Adrenal gland (tissue), 12 donors: Measurements from ENCODE around the gene EFEMP2. TPM values are rescaled to one million over a fixed set of nuclear protein-coding genes. Genes with fewer than 3 reads are reported as not detected.

Experiments used
- DNase-seq, 7 donors: peaks; one replicate each; pipeline ENCODE4 v3.0.0-alpha.2; 2019 to 2020
- H3K27ac ChIP-seq, 5 donors: fragments of 200-600 bp; sonication (generic) in 4 of 5; 1 replicate in 3 of 5; 2 replicates in 2 of 5; pipeline versions ENCODE4 v1.5.1 to v1.8.0; 2016 to 2020; ENCODE audit warnings: mild to moderate bottlenecking in 1 of 5
- H3K27me3 ChIP-seq: fragments of 200-600 bp; 2 replicates; pipeline ENCODE4 v1.8.0; 2021
- H3K36me3 ChIP-seq, 2 donors: fragments of 200-600 bp; replicated peaks in 1 of 2; 1 replicate in 1 of 2; 2 replicates in 1 of 2; pipeline versions ENCODE4 v1.5.1 to v1.8.0; 2018 to 2022
- H3K4me1 ChIP-seq, 2 donors: fragments of 200-600 bp; replicated peaks in 1 of 2; 1 replicate in 1 of 2; 2 replicates in 1 of 2; pipeline versions ENCODE4 v1.5.1 to v1.8.0; 2018 to 2021
- H3K4me3 ChIP-seq, 4 donors: fragments of 200-600 bp; sonication (generic) in 3 of 4; one replicate each; pipeline ENCODE4 v1.5.1; 2016 to 2018
- H3K9me3 ChIP-seq, 3 donors: fragments of 200-600 bp; sonication (generic) in 1 of 3; replicated peaks in 1 of 3; 1 replicate in 2 of 3; 2 replicates in 1 of 3; pipeline versions ENCODE4 v1.5.1 to v1.8.0; 2016 to 2021
- CTCF ChIP-seq, 6 experiments: fragments of 450-650 bp in 4 of 6; fragments of 200-600 bp in 2 of 6; sonication (generic) in 1 of 6; IDR thresholded peaks; 1 replicate in 5 of 6; 2 replicates in 1 of 6; pipeline versions ENCODE4 v1.5.1 to v1.8.0; 2016 to 2021; ENCODE audit warnings: antibody characterized with exemption in 6 of 6, mild to moderate bottlenecking in 2 of 6, moderate library complexity in 1 of 6
- POLR2A ChIP-seq, 2 donors: fragments of 450-650 bp; IDR thresholded peaks; one replicate each; pipeline ENCODE4 v1.6.1; 2017; ENCODE audit warnings: antibody characterized with exemption in 2 of 2, mild to moderate bottlenecking in 2 of 2, moderate library complexity in 1 of 2
- WGBS, 4 donors: extraction: QIAGEN DNeasy Blood & Tissue Kit in 2 of 4; methylation state at CpG; one replicate each; pipeline versions ENCODE4 v1.1.5 to v1.1.7; 2013 to 2017; 5-methylcytosine and 5-hydroxymethylcytosine counted together
- intact Hi-C, 2 donors: fragments of 100-400 bp; cut with DNase I; formaldehyde crosslinking; loops; one replicate each; pipeline versions ENCODE4 v1.14.1 to v1.15.0; 2022 to 2023
- polyA plus RNA-seq, 3 donors: library from polyadenylated mRNA; stranded (reverse); fragments of 200-250 nt in 2 of 3; fragments of 350-450 nt in 1 of 3; fragmentation: Illumina TruSeq in 1 of 3; extraction: RNeasy Lipid Tissue Mini Kit (QIAGEN cat#74804) in 1 of 3; gene quantifications; one replicate each; pipeline ENCODE4 v1.2.3, GENCODE V29; 2013 to 2014
- total RNA-seq, 9 donors: library from RNA; depleted of rRNA in 4 of 9; stranded (reverse); fragments of >200 nt in 4 of 9; fragments of 120-200 nt in 1 of 9; fragmentation: NEBNext Ultra II Directional in 1 of 9; extraction: Animal tissue kit (Norgen Biotek cat#: 25700) in 1 of 9; gene quantifications; one replicate each; pipeline versions ENCODE4 v1.1.0 to v1.2.4, GENCODE V29; 2013 to 2023
- donor health status: healthy with polysubstance abuse.
- donor health status: Bipolar disorder and iron deficiency.
- donor health status: DM: yes; HTN: yes; CAD: no.
- donor health status: DM: no; HTN: no; CAD: no.
- donor health status: DM: no; HTN: no; CAD: no.
- donor health status: DM: yes; HTN: yes; CAD: no.

Gene EFEMP2
- total and polyA plus RNA-seq, 12 donors, result 20.3 to 156 (median 63.6) TPM

DNA sequence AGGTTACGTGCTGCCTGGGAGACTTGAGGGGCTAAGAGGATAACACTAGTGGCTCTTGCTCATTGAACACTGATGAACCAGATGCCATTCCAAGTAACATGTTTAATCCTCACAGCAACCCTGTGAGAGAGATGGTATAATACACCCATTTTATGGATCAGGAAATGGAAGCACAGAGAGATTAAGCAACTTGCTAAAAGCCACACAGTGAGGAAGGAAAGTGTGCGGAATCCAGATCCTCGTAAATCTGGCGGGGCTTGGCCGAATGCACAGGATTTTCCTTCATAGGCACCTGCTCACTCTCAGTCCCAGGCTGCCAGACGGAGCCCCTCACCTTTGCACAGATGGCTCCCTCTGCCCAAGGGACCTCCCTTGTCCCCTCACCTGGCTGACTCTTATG lies 35.3 kb upstream of the EFEMP2 start:
- Histone ChIP-seq H3K27ac (no peak overlapping the region), H3K4me3 (no peak overlapping the region), H3K36me3 (no peaks in the 10 kb centered on the region), H3K27me3 (no peaks in the 10 kb centered on the region), H3K9me3 (no peaks in the 10 kb centered on the region), H3K4me1 (peaks cover 0 to 7% of the 10 kb centered on the region in 2 donors)
- intact Hi-C loops, result no loop called here
- no peak for DNase-seq
- WGBS, 4 donors, result 74 to 83% (median 76%) methylated on average over 4 to 6 of the region's 6 CpGs
- TF ChIP-seq POLR2A (IDR thresholded peaks at IDR 0.05) (no peak), CTCF (IDR thresholded peaks at IDR 0.05) (no peak)

- Histone ChIP-seq H3K4me3 (no peak overlapping the region), H3K36me3 (no peaks in the 10 kb centered on the region), H3K27ac (no peak overlapping the region), H3K4me1 (peaks cover 0 to 1% of the 10 kb centered on the region in 2 donors), H3K27me3 (no peaks in the 10 kb centered on the region), H3K9me3 (no peaks in the 10 kb centered on the region)
- DNase-seq, result no peak
- intact Hi-C loops, result no loop called here
- TF ChIP-seq CTCF (IDR thresholded peaks at IDR 0.05), result no peak
- no peak for TF ChIP-seq POLR2A (IDR thresholded peaks at IDR 0.05)
- 74 to 83% (median 83%) methylated on average over 5 of the region's 5 CpGs for WGBS, 4 donors
Measured at GRCh38 chr11:65906602-65907001, 34.0 kb upstream of the EFEMP2 start.

DNA sequence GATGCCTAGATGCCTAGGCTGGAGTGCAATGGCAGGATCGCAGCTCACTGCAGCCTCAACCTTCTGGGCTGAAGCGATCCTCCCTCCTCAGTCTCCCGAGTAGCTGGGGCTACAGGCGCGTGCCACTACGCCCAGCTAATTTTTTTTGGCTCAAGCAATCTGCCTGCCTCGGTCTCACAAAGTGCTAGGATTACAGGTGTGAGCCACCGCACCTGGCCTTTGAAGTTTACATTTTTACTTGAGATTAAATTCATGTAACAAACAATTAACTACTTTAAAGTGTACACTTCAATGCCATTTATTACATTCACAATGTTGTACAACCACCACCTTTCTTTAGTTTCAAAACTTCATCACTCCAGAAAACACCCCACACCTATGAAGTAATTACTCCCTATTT lies 31.1 kb upstream of the EFEMP2 start:
- Histone ChIP-seq H3K27ac (no peak overlapping the region), H3K4me1 (peaks cover 12 to 14% of the 10 kb centered on the region in 2 donors), H3K36me3 (no peaks in the 10 kb centered on the region), H3K27me3 (no peaks in the 10 kb centered on the region), H3K9me3 (no peaks in the 10 kb centered on the region), H3K4me3 (no peak overlapping the region)
- intact Hi-C loops, result no loop called here
- TF ChIP-seq CTCF (IDR thresholded peaks at IDR 0.05) (no peak), POLR2A (IDR thresholded peaks at IDR 0.05) (no peak)
- 82 to 91% (median 86%) methylated on average over 8 of the region's 8 CpGs for WGBS, 4 donors
- no peak for DNase-seq

DNA sequence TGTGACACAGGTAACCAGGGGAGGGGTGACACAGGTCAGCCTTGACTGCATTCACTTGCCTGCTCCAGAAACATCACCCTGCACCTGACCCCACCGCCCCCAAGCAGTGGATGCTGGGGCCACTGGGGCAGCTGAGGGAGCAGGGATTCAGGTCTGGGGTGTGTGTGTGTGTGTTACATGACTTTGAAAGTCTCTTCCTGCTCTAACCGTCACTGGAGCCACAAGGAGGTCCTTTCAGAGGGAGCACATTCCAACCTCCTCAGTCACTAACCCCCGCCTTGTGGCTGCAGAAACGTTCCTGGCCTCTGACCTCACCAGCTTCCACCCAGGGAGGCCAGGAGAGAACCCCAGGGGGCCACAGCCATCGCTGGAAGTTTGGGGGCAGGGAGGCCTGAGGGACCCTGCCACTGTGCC lies 30.5 kb upstream of the EFEMP2 start:
- no peak for DNase-seq
- WGBS, 4 donors, result 15 to 41% (median 27%) methylated on average over 2 to 5 of the region's 5 CpGs
- Histone ChIP-seq H3K9me3 (no peaks in the 10 kb centered on the region), H3K27me3 (no peaks in the 10 kb centered on the region), H3K36me3 (no peaks in the 10 kb centered on the region), H3K4me3 (no peak overlapping the region), H3K27ac (no peak overlapping the region), H3K4me1 (peaks cover 12 to 16% of the 10 kb centered on the region in 2 donors)
- no peak for TF ChIP-seq CTCF (IDR thresholded peaks at IDR 0.05)
- no peak for TF ChIP-seq POLR2A (IDR thresholded peaks at IDR 0.05)
- intact Hi-C loops, result no loop called here
